GM23338 (cell line): ENCODE results near the gene DAAM1. TPM values are rescaled to one million over a fixed set of nuclear protein-coding genes. Genes with fewer than 3 reads are reported as not detected.

Source experiments
- ATAC-seq: fragments of 200-7000 bp; cut with Tn5 transposase; 3 replicates; pipeline ENCODE4 v1.9.1; 2020
- DNase-seq: peaks from one replicate; pipeline ENCODE4 v3.0.0-alpha.2; 2015; ENCODE audit warnings: low spot score
- H2AFZ ChIP-seq: fragments of 200-600 bp; sonication (generic); 2 replicates; pipeline ENCODE4 v1.8.0; 2016; ENCODE audit warnings: antibody characterized with exemption, mild to moderate bottlenecking, moderate library complexity
- H3F3A ChIP-seq: fragments of 200-600 bp; sonication (generic); replicated peaks from 2 replicates; pipeline ENCODE4 v1.8.0; 2017; ENCODE audit warnings: antibody characterized with exemption, mixed run types, low read depth
- H3K27ac ChIP-seq: fragments of 200-600 bp; sonication (generic); 2 replicates; pipeline ENCODE4 v1.6.1; 2016; ENCODE audit warnings: low read depth
- H3K27me3 ChIP-seq: fragments of 200-600 bp; sonication (generic); 2 replicates; pipeline ENCODE4 v1.8.0; 2016; ENCODE audit warnings: mild to moderate bottlenecking, mixed run types, moderate library complexity; ENCODE audit not compliant: insufficient read depth
- H3K36me3 ChIP-seq: fragments of 200-600 bp; sonication (generic); 2 replicates; pipeline ENCODE4 v1.8.0; 2016; ENCODE audit warnings: mild to moderate bottlenecking; ENCODE audit not compliant: insufficient read depth
- H3K4me1 ChIP-seq: fragments of 200-600 bp; sonication (generic); 2 replicates; pipeline ENCODE4 v1.8.0; 2016; ENCODE audit warnings: mild to moderate bottlenecking, moderate library complexity; ENCODE audit not compliant: insufficient read depth
- H3K4me2 ChIP-seq: fragments of 200-600 bp; sonication (generic); 2 replicates; pipeline ENCODE4 v1.7.1; 2017; ENCODE audit warnings: mixed run types
- H3K4me3 ChIP-seq: fragments of 200-600 bp; sonication (generic); 2 replicates; pipeline ENCODE4 v1.6.1; 2016; ENCODE audit warnings: mixed run types
- H3K79me2 ChIP-seq: fragments of 200-600 bp; sonication (generic); replicated peaks from 2 replicates; pipeline ENCODE4 v1.8.0; 2017; ENCODE audit warnings: mild to moderate bottlenecking; ENCODE audit not compliant: insufficient read depth
- H3K9me2 ChIP-seq: fragments of 200-600 bp; sonication (generic); 2 replicates; pipeline ENCODE4 v1.8.0; 2017; ENCODE audit not compliant: insufficient read depth
- H4K20me1 ChIP-seq: fragments of 200-600 bp; sonication (generic); replicated peaks from 2 replicates; pipeline ENCODE4 v1.8.0; 2017; ENCODE audit warnings: mild to moderate bottlenecking; ENCODE audit not compliant: insufficient read depth
- H3K27ac Mint-ChIP-seq: 2 replicates; pipeline ENCODE4 v1.8.0; 2020; ENCODE audit warnings: inconsistent platforms, mild to moderate bottlenecking, moderate library complexity, mixed read lengths
- H3K27me3 Mint-ChIP-seq: 3 replicates; pipeline ENCODE4 v1.8.0; 2022; ENCODE audit warnings: low read depth, mild to moderate bottlenecking, moderate library complexity, mixed read lengths, inconsistent platforms; ENCODE audit not compliant: insufficient read depth, poor library complexity
- H3K36me3 Mint-ChIP-seq: 3 replicates; pipeline ENCODE4 v1.8.0; 2021; ENCODE audit warnings: low read depth, mild to moderate bottlenecking, inconsistent platforms, moderate library complexity, mixed read lengths
- H3K4me1 Mint-ChIP-seq: 3 replicates; pipeline ENCODE4 v1.8.0; 2020; ENCODE audit warnings: mild to moderate bottlenecking, inconsistent platforms, mixed read lengths
- H3K4me3 Mint-ChIP-seq: 3 replicates; pipeline ENCODE4 v1.8.0; 2021; ENCODE audit warnings: moderate library complexity, mild to moderate bottlenecking, inconsistent platforms, mixed read lengths
- H3K9me3 Mint-ChIP-seq: 3 replicates; pipeline ENCODE4 v1.8.0; 2020; ENCODE audit warnings: moderate library complexity, mild to moderate bottlenecking, inconsistent platforms, mixed read lengths
- CREB1 ChIP-seq: fragments of 250-450 bp; sonication (Bioruptor Pico); IDR thresholded peaks from 2 replicates; pipeline ENCODE4 v1.5.0; 2020; ENCODE audit warnings: low read depth, mild to moderate bottlenecking, moderate library complexity
- EZH2 ChIP-seq: fragments of 200-600 bp; sonication (generic); IDR thresholded peaks from one replicate; pipeline ENCODE4 v1.8.0; 2017; ENCODE audit warnings: antibody characterized with exemption, mild to moderate bottlenecking, low read depth; ENCODE audit not compliant: unreplicated experiment
- EZH2phosphoT487 ChIP-seq: fragments of 200-600 bp; sonication (generic); IDR thresholded peaks from one replicate; pipeline ENCODE4 v1.8.1; 2018; ENCODE audit warnings: antibody characterized with exemption; ENCODE audit not compliant: unreplicated experiment
- JUNB ChIP-seq: IDR thresholded peaks from one replicate; pipeline ENCODE4 v1.6.1; 2016; ENCODE audit warnings: antibody characterized with exemption; ENCODE audit not compliant: unreplicated experiment
- NANOG ChIP-seq: IDR thresholded peaks from 2 replicates; pipeline ENCODE4 v1.6.1; 2016; ENCODE audit warnings: antibody characterized with exemption, borderline replicate concordance
- POLR2AphosphoS5 ChIP-seq: IDR thresholded peaks from 2 replicates; pipeline ENCODE4 v1.6.1; 2016; ENCODE audit warnings: antibody characterized with exemption, low read depth
- STAT1 ChIP-seq: IDR thresholded peaks from one replicate; pipeline ENCODE4 v1.6.1; 2016; ENCODE audit warnings: antibody characterized with exemption; ENCODE audit not compliant: unreplicated experiment
- ZNF114 ChIP-seq: fragments of 250-450 bp; sonication (Bioruptor Pico); IDR thresholded peaks from 2 replicates; pipeline ENCODE4 v1.5.0; 2020; ENCODE audit warnings: mild to moderate bottlenecking, moderate library complexity
- ZNF331 ChIP-seq: fragments of 250-450 bp; sonication (Bioruptor Pico); IDR thresholded peaks from 2 replicates; pipeline ENCODE4 v1.5.0; 2020; ENCODE audit warnings: low read depth, mild to moderate bottlenecking, moderate library complexity
- polyA plus RNA-seq: library from polyadenylated mRNA; unstranded; fragments of >200 nt; fragmentation: Nextera tagmentation; extraction: Ambion mirVana; gene quantifications from 2 replicates; pipeline ENCODE4 v1.2.1, GENCODE V29; 2016
- total RNA-seq: library from RNA; depleted of rRNA; stranded (reverse); fragments of >200 nt; shearing (Covaris generic); gene quantifications from 2 replicates; pipeline ENCODE4 v1.2.3, GENCODE V29; 2014
- TF ChIP-seq, protein P1 (sequence below), 2 experiments: fragments of 200-600 bp in 1 of 2; sonication (generic) in 1 of 2; conservative IDR thresholded peaks; 2 replicates each; pipeline versions ENCODE4 v1.5.1 to v1.6.1; 2016 to 2017; ENCODE audit warnings: antibody characterized with exemption in 2 of 2, low read depth in 2 of 2, mild to moderate bottlenecking in 2 of 2, moderate library complexity in 1 of 2
- TF ChIP-seq, protein P2 (sequence below): fragments of 250-450 bp; sonication (Bioruptor Pico); IDR thresholded peaks from 2 replicates; pipeline ENCODE4 v1.5.0; 2020; ENCODE audit warnings: mild to moderate bottlenecking, moderate library complexity
- TF ChIP-seq, protein P3 (sequence below): IDR thresholded peaks from one replicate; pipeline ENCODE4 v1.6.1; 2018; ENCODE audit warnings: antibody characterized with exemption; ENCODE audit not compliant: unreplicated experiment

DAAM1 gene
- total and polyA plus RNA-seq, 2 experiments from 2014 or later: 36.3 to 42.1 TPM

DNA sequence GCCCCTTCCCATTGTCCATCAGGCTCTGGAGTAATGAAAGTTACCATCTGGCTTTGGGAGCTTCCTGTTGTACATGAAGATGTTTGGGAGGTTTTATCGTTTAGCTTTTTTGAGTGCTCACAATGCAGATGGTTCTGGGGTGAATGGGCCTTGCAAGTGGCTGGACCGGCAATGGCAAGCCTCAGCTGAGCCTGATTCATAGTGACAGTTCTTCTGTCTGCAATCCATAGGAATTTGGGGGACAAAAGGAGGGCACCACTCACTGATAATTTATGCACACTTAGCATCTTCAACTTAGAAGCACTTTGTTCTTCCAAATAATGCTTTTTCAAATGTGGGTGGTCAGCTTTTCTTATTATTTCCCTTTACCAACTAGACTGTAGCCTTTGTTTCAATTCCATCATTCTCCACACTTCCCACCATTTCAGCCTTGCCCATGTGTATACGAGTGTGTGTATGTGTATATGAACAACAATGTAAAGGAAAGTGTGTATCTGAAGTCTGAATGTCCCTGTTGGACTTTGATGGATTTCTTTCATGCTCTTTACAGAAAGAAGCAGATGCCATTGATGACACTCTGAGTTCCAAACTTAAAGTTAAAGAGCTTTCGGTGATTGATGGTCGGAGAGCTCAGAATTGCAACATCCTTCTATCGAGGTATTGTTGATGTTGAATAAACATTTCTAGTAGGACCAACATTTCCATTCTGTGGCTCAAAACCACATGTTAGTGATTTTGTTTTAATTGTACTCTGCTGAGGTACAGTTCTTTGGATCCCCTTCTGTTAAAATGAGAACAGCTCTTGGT is 151.3 kb downstream of the DAAM1 start:
- Mint-ChIP-seq H3K27me3 (peaks cover 4% of the 10 kb centered on the region), H3K4me3 (no peak overlapping the region), H3K4me1 (peaks cover 69% of the 10 kb centered on the region), H3K9me3 (no peaks in the 10 kb centered on the region), H3K27ac (no peak overlapping the region), H3K36me3 (no peaks in the 10 kb centered on the region)
- Histone ChIP-seq H3K4me3 (no peak overlapping the region), H3K4me2 (peak overlapping the region; percentile 13), H3K27me3 (no peaks in the 10 kb centered on the region), H3K4me1 (peaks cover 89% of the 10 kb centered on the region), H2AFZ (no peak overlapping the region), H4K20me1 (no peaks in the 10 kb centered on the region), H3K27ac (no peak overlapping the region), H3K79me2 (no peaks in the 10 kb centered on the region), H3K36me3 (no peaks in the 10 kb centered on the region), H3K9me2 (no peaks in the 10 kb centered on the region), H3F3A (no peaks in the 10 kb centered on the region)
- DNase-seq: no peak
- ATAC-seq: no peak
- TF ChIP-seq STAT1 (no peak), ZNF331 (no peak), JUNB (no peak), ZNF114 (no peak), EZH2phosphoT487 (no peak), NANOG (no peak), POLR2AphosphoS5 (no peak), CREB1 (no peak), EZH2 (no peak)
- TF ChIP-seq, protein P1, sequence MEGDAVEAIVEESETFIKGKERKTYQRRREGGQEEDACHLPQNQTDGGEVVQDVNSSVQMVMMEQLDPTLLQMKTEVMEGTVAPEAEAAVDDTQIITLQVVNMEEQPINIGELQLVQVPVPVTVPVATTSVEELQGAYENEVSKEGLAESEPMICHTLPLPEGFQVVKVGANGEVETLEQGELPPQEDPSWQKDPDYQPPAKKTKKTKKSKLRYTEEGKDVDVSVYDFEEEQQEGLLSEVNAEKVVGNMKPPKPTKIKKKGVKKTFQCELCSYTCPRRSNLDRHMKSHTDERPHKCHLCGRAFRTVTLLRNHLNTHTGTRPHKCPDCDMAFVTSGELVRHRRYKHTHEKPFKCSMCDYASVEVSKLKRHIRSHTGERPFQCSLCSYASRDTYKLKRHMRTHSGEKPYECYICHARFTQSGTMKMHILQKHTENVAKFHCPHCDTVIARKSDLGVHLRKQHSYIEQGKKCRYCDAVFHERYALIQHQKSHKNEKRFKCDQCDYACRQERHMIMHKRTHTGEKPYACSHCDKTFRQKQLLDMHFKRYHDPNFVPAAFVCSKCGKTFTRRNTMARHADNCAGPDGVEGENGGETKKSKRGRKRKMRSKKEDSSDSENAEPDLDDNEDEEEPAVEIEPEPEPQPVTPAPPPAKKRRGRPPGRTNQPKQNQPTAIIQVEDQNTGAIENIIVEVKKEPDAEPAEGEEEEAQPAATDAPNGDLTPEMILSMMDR (conservative IDR thresholded peaks at IDR 0.05; ENCODE audit: low read depth in 2 of 2): no peak
- TF ChIP-seq, protein P2, sequence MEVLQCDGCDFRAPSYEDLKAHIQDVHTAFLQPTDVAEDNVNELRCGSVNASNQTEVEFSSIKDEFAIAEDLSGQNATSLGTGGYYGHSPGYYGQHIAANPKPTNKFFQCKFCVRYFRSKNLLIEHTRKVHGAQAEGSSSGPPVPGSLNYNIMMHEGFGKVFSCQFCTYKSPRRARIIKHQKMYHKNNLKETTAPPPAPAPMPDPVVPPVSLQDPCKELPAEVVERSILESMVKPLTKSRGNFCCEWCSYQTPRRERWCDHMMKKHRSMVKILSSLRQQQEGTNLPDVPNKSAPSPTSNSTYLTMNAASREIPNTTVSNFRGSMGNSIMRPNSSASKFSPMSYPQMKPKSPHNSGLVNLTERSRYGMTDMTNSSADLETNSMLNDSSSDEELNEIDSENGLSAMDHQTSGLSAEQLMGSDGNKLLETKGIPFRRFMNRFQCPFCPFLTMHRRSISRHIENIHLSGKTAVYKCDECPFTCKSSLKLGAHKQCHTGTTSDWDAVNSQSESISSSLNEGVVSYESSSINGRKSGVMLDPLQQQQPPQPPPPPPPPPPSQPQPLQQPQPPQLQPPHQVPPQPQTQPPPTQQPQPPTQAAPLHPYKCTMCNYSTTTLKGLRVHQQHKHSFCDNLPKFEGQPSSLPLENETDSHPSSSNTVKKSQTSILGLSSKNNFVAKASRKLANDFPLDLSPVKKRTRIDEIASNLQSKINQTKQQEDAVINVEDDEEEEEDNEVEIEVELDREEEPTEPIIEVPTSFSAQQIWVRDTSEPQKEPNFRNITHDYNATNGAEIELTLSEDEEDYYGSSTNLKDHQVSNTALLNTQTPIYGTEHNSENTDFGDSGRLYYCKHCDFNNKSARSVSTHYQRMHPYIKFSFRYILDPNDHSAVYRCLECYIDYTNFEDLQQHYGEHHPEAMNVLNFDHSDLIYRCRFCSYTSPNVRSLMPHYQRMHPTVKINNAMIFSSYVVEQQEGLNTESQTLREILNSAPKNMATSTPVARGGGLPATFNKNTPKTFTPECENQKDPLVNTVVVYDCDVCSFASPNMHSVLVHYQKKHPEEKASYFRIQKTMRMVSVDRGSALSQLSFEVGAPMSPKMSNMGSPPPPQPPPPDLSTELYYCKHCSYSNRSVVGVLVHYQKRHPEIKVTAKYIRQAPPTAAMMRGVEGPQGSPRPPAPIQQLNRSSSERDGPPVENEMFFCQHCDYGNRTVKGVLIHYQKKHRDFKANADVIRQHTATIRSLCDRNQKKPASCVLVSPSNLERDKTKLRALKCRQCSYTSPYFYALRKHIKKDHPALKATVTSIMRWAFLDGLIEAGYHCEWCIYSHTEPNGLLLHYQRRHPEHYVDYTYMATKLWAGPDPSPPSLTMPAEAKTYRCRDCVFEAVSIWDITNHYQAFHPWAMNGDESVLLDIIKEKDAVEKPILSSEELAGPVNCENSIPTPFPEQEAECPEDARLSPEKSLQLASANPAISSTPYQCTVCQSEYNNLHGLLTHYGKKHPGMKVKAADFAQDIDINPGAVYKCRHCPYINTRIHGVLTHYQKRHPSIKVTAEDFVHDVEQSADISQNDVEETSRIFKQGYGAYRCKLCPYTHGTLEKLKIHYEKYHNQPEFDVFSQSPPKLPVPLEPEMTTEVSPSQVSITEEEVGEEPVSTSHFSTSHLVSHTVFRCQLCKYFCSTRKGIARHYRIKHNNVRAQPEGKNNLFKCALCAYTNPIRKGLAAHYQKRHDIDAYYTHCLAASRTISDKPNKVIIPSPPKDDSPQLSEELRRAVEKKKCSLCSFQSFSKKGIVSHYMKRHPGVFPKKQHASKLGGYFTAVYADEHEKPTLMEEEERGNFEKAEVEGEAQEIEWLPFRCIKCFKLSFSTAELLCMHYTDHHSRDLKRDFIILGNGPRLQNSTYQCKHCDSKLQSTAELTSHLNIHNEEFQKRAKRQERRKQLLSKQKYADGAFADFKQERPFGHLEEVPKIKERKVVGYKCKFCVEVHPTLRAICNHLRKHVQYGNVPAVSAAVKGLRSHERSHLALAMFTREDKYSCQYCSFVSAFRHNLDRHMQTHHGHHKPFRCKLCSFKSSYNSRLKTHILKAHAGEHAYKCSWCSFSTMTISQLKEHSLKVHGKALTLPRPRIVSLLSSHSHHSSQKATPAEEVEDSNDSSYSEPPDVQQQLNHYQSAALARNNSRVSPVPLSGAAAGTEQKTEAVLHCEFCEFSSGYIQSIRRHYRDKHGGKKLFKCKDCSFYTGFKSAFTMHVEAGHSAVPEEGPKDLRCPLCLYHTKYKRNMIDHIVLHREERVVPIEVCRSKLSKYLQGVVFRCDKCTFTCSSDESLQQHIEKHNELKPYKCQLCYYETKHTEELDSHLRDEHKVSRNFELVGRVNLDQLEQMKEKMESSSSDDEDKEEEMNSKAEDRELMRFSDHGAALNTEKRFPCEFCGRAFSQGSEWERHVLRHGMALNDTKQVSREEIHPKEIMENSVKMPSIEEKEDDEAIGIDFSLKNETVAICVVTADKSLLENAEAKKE: no peak
- TF ChIP-seq, protein P3, sequence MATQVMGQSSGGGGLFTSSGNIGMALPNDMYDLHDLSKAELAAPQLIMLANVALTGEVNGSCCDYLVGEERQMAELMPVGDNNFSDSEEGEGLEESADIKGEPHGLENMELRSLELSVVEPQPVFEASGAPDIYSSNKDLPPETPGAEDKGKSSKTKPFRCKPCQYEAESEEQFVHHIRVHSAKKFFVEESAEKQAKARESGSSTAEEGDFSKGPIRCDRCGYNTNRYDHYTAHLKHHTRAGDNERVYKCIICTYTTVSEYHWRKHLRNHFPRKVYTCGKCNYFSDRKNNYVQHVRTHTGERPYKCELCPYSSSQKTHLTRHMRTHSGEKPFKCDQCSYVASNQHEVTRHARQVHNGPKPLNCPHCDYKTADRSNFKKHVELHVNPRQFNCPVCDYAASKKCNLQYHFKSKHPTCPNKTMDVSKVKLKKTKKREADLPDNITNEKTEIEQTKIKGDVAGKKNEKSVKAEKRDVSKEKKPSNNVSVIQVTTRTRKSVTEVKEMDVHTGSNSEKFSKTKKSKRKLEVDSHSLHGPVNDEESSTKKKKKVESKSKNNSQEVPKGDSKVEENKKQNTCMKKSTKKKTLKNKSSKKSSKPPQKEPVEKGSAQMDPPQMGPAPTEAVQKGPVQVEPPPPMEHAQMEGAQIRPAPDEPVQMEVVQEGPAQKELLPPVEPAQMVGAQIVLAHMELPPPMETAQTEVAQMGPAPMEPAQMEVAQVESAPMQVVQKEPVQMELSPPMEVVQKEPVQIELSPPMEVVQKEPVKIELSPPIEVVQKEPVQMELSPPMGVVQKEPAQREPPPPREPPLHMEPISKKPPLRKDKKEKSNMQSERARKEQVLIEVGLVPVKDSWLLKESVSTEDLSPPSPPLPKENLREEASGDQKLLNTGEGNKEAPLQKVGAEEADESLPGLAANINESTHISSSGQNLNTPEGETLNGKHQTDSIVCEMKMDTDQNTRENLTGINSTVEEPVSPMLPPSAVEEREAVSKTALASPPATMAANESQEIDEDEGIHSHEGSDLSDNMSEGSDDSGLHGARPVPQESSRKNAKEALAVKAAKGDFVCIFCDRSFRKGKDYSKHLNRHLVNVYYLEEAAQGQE: no peak
